HepG2 (cell line): ENCODE data around the gene TSPAN9.

Experiments used
- CBX5 ChIP-seq: sonication (generic); formaldehyde crosslinking; IDR thresholded peaks from 2 replicates; pipeline ENCODE4 v1.4.0; 2020; ENCODE audit warnings: missing genetic modification reagents, borderline replicate concordance
- HNRNPK ChIP-seq: fragments of 200-400 bp; formaldehyde crosslinking; IDR thresholded peaks from 2 replicates; pipeline ENCODE4 v1.6.1; 2018; ENCODE audit warnings: low read length, low read depth, moderate library complexity, mild to moderate bottlenecking; ENCODE audit not compliant: poor library complexity, severe bottlenecking
- MBD4 ChIP-seq: IDR thresholded peaks from 2 replicates; pipeline ENCODE4 v1.6.1; 2012; ENCODE audit warnings: low read length, inconsistent platforms, borderline replicate concordance
- NR1H2 ChIP-seq: sonication (generic); formaldehyde crosslinking; IDR thresholded peaks from 2 replicates; pipeline ENCODE4 v1.8.1; 2022; ENCODE audit warnings: low read depth, missing genetic modification reagents, borderline replicate concordance
- SYNCRIP ChIP-seq: fragments of 200-400 bp; formaldehyde crosslinking; IDR thresholded peaks from 2 replicates; pipeline ENCODE4 v1.6.1; 2018; ENCODE audit warnings: mild to moderate bottlenecking, low read depth, low read length; ENCODE audit not compliant: insufficient read depth
- ZBTB7B ChIP-seq: sonication (generic); formaldehyde crosslinking; IDR thresholded peaks from 2 replicates; pipeline ENCODE4 v1.4.0; 2020; ENCODE audit warnings: missing genetic modification reagents
- TF ChIP-seq, protein P1 (sequence below): sonication (generic); formaldehyde crosslinking; IDR thresholded peaks from 2 replicates; pipeline ENCODE4 v1.5.0; 2020; ENCODE audit warnings: mild to moderate bottlenecking, missing genetic modification reagents, moderate library complexity
- TF ChIP-seq, protein P2 (sequence below), 2 experiments: IDR thresholded peaks; 2 replicates each; pipeline ENCODE4 v1.6.1; 2011 to 2012; ENCODE audit warnings: low read length in 2 of 2, borderline replicate concordance in 1 of 2, low read depth in 1 of 2, mild to moderate bottlenecking in 1 of 2, moderate library complexity in 1 of 2

DNA sequence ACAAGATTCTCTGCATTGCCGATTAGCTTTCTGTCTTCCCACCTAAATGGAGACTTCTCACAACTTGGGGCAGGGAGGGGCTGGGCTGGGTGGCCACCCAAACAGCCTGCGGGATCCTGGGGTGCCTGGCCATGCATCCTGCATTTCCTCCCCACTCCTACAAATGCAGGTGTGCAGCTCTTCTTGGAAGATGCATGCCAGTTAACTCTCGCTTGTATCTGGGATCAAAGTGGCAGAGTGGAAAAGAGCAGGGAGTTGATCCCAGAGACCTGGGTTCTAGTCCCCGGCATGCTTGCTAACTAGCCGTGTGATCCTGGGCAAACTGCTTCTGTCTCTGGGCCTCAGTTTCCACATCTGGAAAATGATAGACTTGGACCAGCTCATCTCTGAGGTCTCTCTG, 136.6 kb downstream of the TSPAN9 start:
- TF ChIP-seq MBD4 (no peak), CBX5 (CRISPR knock-in tag) (no peak), NR1H2 (no peak), SYNCRIP (no peak), ZBTB7B (CRISPR knock-in tag) (no peak), HNRNPK (no peak)
- TF ChIP-seq, protein P1, sequence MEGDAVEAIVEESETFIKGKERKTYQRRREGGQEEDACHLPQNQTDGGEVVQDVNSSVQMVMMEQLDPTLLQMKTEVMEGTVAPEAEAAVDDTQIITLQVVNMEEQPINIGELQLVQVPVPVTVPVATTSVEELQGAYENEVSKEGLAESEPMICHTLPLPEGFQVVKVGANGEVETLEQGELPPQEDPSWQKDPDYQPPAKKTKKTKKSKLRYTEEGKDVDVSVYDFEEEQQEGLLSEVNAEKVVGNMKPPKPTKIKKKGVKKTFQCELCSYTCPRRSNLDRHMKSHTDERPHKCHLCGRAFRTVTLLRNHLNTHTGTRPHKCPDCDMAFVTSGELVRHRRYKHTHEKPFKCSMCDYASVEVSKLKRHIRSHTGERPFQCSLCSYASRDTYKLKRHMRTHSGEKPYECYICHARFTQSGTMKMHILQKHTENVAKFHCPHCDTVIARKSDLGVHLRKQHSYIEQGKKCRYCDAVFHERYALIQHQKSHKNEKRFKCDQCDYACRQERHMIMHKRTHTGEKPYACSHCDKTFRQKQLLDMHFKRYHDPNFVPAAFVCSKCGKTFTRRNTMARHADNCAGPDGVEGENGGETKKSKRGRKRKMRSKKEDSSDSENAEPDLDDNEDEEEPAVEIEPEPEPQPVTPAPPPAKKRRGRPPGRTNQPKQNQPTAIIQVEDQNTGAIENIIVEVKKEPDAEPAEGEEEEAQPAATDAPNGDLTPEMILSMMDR (CRISPR knock-in tag): no peak
- TF ChIP-seq, protein P2, sequence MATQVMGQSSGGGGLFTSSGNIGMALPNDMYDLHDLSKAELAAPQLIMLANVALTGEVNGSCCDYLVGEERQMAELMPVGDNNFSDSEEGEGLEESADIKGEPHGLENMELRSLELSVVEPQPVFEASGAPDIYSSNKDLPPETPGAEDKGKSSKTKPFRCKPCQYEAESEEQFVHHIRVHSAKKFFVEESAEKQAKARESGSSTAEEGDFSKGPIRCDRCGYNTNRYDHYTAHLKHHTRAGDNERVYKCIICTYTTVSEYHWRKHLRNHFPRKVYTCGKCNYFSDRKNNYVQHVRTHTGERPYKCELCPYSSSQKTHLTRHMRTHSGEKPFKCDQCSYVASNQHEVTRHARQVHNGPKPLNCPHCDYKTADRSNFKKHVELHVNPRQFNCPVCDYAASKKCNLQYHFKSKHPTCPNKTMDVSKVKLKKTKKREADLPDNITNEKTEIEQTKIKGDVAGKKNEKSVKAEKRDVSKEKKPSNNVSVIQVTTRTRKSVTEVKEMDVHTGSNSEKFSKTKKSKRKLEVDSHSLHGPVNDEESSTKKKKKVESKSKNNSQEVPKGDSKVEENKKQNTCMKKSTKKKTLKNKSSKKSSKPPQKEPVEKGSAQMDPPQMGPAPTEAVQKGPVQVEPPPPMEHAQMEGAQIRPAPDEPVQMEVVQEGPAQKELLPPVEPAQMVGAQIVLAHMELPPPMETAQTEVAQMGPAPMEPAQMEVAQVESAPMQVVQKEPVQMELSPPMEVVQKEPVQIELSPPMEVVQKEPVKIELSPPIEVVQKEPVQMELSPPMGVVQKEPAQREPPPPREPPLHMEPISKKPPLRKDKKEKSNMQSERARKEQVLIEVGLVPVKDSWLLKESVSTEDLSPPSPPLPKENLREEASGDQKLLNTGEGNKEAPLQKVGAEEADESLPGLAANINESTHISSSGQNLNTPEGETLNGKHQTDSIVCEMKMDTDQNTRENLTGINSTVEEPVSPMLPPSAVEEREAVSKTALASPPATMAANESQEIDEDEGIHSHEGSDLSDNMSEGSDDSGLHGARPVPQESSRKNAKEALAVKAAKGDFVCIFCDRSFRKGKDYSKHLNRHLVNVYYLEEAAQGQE (IDR thresholded peaks at IDR 0.05; ENCODE audit: borderline replicate concordance in 1 of 2, low read depth in 1 of 2, low read length in 2 of 2): no peak
